HG03095 (cell line): ENCODE measurements around the gene SSC4D.

Experiments used
- ATAC-seq: cut with Tn5 transposase; IDR thresholded peaks from one replicate; pipeline ENCODE4 v1.9.1; 2021; ENCODE audit warnings: moderate library complexity; ENCODE audit not compliant: unreplicated experiment

SSC4D gene

DNA sequence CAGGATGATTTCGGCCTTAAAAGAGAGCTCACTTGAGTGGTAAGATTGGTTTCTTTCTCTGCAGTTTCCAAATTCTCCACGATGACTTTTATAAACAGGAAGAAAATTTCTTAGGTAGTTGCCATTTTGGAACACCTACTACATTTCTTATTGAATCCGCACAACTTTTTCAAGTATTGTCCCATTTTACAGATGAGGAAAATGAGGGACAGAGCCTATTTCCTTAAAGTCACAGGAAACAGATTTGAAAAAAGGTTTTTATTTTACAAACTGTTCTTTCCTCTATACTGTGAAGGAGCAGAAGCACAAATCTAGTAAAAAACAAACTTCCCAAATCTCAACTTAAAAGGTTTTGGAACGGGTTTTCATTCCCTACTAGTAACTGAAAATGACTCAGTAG is 53.4 kb downstream of the SSC4D start:
- ATAC-seq: no peak

DNA sequence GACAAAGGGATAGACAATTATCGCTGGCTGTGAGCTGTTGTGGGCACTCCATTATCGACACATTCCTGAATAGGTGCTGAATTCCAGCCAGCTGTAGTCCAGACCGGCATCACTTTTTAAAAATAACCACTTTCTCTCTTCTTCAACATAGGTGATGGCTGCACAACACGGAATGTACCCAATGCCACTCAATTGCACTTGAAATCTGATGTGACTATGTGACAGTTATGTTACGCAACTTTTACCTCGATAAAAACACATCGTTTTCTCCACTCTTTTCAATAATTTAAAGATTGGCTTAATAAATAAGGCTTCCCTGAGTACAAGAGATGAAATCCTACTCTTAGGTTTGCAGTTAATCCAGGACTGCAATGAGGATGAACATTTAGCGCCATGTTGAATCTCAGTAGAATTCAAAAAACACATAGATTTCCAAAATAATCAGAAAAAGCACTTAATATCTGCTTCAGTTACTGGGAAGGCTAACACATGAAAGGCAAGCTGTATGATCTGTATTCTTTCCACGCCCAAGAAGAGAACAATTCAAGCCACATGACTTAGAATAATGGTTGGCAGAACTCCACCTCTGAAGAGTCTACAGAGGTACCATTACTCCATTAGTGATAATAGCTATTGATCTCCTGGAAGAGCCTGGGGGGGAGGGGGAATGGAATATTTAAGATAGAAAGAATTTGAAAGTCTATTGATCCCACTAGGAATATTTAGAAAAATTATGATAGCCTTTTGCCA is 54.3 kb downstream of the SSC4D start:
- no peak for ATAC-seq

DNA sequence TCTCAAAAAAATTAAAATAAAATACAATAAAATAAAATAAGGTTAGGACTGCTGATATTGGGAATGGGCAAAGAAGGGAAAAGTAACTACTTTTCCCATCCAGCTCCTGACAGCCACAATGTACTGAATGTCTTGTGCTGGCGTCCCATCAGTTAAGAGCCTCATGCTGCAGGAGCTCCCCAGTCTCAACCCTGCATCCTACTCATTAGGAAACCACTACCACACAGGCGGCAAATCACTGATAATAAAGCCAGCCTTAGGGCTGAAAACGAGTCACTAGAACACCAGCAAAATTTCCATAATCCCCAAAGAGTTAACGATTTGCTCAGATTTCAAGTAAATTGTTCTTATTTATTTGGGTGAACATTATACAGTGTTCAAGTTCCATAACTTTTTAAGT is 55.0 kb downstream of the SSC4D start:
- ATAC-seq: no peak

DNA sequence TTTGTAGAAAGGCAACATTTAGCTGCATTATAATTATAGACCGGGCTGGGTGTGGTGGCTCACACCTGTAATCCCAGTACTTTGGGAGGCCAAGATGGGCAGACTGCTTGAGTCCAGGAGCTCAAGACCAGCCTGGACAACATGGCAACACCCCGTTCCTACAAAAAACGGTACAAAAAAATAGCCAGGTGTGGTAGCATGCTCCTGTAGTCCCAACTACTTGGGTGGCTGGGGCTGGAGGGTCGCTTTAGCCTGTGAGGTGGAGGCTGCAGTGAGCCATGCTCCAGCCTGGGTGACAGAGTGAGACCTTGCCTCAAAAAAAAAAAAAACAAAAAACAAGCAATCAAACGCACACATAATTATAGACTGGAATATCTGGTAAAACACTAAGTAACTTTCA is 55.8 kb downstream of the SSC4D start:
- ATAC-seq: no peak

DNA sequence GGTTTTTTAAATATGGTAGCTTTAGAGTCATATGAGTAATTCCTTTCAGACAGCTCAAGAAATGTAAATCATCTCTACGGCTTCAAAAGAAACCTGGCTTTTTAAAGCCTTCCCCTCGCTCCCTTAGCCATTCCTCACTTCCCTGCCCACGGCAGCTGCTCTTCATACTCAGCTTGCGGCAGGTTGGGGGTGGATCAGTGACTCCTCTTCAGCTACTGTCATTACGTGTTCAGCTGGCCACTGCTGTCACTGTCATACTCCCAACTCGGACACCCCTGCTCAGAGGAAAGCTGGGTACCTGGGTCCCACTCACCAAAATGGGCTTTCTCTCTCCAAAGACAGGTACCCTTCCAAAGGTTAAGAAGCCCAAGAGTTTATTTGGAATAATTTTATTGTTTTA is 57.3 kb downstream of the SSC4D start:
- no peak for ATAC-seq

DNA sequence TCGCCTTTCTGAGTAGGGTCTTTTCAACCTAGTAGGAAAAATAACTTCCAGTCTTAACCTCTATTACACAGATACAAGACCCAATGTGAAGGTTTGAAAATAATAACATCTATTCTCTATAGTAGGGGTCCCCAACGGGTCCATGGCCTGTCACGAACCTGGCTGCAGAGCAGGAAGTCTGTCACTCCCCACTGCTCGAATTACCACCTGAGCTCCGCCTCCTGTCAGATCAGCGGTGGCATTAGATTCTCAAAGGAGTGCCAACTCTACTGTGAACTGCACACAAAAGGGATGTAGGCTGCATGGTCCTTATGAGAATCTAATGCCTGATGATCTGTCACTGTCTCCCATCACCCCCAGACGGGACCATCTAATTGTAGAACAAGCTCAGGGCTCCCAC is 58.1 kb downstream of the SSC4D start:
- ATAC-seq: no peak

DNA sequence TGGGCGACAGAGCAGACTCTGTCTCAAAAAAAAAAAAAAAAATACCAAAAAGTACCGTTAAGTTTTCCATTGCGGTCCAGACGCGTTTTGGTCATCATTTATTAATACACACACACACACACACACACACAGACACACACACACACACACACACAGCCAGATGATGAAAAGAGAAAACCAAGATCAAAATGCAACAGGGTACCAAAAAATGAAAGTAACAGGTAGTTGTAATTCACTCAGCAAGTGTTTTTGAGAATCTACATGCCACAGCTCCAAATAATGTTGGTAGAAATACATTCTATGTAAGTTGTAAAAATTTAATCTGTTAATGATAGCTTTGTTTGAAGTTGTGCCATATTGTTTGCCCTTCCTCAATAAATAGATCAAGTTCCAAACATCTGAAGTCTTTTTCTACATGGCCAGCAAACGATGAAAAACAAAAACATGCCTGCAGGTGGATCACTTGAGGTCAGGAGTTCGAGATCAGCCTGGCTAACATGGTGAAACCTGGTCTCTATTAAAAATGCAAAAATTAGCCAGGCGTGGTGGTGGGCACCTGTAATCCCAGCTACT is 60.1 kb downstream of the SSC4D start:
- ATAC-seq: no peak

DNA sequence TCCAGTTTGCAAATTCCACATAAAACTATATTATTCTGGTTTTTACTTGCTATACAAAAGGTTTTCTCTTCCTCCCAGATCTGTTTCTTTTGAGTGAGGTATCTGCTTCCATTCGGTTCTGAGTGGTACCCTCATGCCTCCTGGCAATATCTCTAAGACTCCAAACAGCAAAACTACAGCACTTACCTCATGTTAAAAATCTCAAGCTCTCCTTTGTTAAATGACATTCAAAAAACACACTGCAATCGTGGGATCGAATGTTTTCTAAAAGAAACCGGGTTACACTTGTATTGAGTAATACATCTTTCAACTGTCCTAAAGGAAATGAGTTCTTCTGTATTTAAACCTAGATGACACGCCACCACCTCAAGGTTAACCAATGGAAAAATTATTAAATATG is 61.8 kb downstream of the SSC4D start:
- ATAC-seq: no peak

DNA sequence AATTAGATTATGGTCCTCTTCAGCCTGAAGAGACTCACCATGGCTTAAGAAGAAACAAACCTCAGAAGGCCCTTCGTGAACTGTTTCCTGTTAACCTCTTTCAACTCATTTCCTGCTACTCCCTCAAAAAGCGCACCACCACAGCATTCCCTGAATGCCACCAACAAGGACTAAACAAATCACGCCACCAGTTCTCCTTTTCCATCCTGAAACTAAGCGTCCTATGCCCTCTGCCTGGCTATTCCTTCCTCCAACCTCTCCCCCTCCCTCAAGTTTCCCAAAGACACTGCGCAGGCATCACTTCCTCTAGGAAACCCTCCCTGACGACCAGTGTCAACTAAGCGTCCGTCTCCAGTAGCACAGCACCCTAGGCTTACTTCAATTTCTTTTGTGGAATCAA is 62.7 kb downstream of the SSC4D start:
- ATAC-seq: no peak

DNA sequence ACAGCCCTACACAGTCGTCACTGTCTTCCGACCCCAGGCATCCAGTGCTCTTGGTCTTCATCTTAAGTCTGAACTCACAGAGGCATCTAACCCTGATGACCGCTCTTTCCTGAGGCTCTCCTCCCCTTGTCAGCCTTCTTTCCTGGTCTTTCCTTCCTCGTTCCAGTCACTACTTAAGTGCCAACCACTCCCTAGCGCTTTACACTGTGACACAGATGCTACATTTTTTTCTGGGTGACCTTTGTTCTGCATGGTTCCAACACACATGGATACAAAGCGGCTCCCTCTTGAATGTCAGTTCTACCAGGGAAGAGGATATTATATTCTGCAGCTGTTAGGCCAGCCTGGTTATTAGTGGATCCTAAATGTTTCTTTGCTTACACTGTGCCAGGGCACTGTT is 63.4 kb downstream of the SSC4D start:
- ATAC-seq: no peak

DNA sequence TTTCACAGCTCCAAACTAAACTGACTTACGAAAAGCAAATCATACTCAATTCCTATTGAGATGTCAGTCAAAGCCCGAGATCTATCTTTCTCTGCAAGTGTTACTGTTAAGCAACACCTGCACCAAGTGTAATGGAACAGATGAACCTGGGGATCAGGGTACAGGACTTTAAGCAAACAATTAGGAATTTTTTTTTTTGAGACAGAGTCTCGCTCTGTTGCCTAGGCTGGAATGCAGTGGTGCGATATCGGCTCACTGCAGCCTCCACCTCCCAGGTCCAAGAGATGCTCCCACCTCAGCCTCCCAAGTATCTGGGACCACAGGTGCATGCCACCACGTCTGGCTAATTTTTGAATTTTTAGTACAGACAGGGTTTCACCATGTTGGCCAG is 65.6 kb downstream of the SSC4D start:
- ATAC-seq: no peak

DNA sequence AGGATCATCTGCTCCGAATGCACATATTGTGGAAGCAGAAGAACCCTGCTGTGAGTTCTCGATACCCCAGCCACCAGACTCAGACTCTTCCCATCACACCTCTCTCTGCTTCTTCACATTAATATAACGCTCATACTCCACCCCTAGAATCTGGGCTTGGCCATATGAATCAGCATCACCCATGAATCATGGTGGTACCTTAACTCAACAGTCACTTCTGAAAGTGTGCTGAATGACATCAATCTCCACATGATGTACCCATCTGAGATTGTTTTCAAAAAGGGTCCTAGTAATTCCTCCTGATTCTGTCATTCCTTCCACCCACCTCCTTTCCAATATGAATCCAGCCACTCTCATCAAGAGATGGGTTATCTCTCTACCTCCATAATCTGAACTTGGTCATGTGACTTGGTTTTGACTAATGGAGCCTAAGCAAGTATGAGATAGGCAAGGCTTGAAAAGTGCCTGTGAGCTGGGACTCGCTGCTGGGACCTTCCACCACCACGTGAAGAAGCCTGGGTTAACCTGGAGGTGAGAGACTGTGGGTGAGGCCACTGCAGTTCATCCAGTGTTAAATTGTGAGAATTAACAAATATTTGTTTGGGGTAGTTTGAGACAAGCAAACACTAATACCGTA is 66.1 kb downstream of the SSC4D start:
- ATAC-seq: no peak

DNA sequence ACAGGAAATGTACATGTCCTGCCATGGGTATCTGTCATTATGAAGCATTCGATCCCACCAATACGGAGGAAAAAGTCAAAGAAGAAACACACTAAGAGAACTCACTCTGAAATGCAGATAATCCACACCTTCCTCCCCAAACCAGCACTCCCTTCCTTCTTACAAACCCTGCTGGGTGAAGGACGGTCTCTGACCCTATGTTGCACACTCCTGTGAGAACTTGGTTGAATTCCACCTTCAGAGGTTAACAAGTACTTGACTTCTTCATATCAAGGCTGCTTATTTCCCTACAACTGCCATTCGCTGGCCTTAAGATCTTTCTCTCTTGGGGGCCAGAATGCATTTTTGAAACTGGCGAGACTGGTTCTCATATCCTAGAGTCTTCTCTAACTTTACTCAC is 67.3 kb downstream of the SSC4D start:
- ATAC-seq: no peak

DNA sequence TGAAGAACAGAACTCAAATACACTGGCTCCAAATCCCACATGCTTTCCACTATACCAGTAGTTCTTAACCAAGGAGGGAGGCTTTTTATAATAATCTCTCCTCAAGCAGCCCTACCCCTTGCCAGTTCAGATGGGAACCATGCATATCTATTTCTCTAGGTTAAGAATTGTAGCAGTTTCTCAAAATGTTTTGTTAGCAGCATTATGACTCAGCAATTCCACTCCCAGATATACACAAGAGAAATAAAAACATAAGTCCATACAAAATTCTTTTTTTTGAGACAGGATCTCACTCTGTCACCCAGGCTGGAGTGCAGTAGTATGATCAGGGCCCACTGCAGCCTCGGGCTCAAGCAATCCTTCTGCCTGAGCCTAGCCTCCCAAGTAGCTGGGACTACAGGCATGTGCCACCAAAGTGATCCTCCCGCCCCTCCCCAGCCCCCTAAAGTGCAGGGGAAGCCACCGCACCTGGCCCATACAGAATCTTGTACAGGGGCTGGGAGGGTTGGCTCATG is 68.8 kb downstream of the SSC4D start:
- ATAC-seq: no peak
